ENCODE measurements around the gene MRPL23.

GRCh38 chr11:1921574-1922141 lies 25.5 kb upstream of the MRPL23 start:
- TF ChIP-seq CTCF (conservative IDR thresholded peaks at IDR 0.05) (no peak), ZFX (IDR thresholded peaks at IDR 0.05) (no peak)

All from C4-2B (cell line).